GM23338 (cell line): ENCODE measurements around the gene GHRH. TPM values are rescaled to one million over a fixed set of nuclear protein-coding genes. Genes with fewer than 3 reads are reported as not detected.

Source experiments
- ATAC-seq: fragments of 200-7000 bp; cut with Tn5 transposase; 3 replicates; pipeline ENCODE4 v1.9.1; 2020
- DNase-seq: peaks from one replicate; pipeline ENCODE4 v3.0.0-alpha.2; 2015; ENCODE audit warnings: low spot score
- H2AFZ ChIP-seq: fragments of 200-600 bp; sonication (generic); 2 replicates; pipeline ENCODE4 v1.8.0; 2016; ENCODE audit warnings: antibody characterized with exemption, mild to moderate bottlenecking, moderate library complexity
- H3F3A ChIP-seq: fragments of 200-600 bp; sonication (generic); replicated peaks from 2 replicates; pipeline ENCODE4 v1.8.0; 2017; ENCODE audit warnings: antibody characterized with exemption, mixed run types, low read depth
- H3K27ac ChIP-seq: fragments of 200-600 bp; sonication (generic); 2 replicates; pipeline ENCODE4 v1.6.1; 2016; ENCODE audit warnings: low read depth
- H3K27me3 ChIP-seq: fragments of 200-600 bp; sonication (generic); 2 replicates; pipeline ENCODE4 v1.8.0; 2016; ENCODE audit warnings: mild to moderate bottlenecking, mixed run types, moderate library complexity; ENCODE audit not compliant: insufficient read depth
- H3K36me3 ChIP-seq: fragments of 200-600 bp; sonication (generic); 2 replicates; pipeline ENCODE4 v1.8.0; 2016; ENCODE audit warnings: mild to moderate bottlenecking; ENCODE audit not compliant: insufficient read depth
- H3K4me1 ChIP-seq: fragments of 200-600 bp; sonication (generic); 2 replicates; pipeline ENCODE4 v1.8.0; 2016; ENCODE audit warnings: mild to moderate bottlenecking, moderate library complexity; ENCODE audit not compliant: insufficient read depth
- H3K4me2 ChIP-seq: fragments of 200-600 bp; sonication (generic); 2 replicates; pipeline ENCODE4 v1.7.1; 2017; ENCODE audit warnings: mixed run types
- H3K4me3 ChIP-seq: fragments of 200-600 bp; sonication (generic); 2 replicates; pipeline ENCODE4 v1.6.1; 2016; ENCODE audit warnings: mixed run types
- H3K79me2 ChIP-seq: fragments of 200-600 bp; sonication (generic); replicated peaks from 2 replicates; pipeline ENCODE4 v1.8.0; 2017; ENCODE audit warnings: mild to moderate bottlenecking; ENCODE audit not compliant: insufficient read depth
- H3K9me2 ChIP-seq: fragments of 200-600 bp; sonication (generic); 2 replicates; pipeline ENCODE4 v1.8.0; 2017; ENCODE audit not compliant: insufficient read depth
- H4K20me1 ChIP-seq: fragments of 200-600 bp; sonication (generic); replicated peaks from 2 replicates; pipeline ENCODE4 v1.8.0; 2017; ENCODE audit warnings: mild to moderate bottlenecking; ENCODE audit not compliant: insufficient read depth
- H3K27ac Mint-ChIP-seq: 2 replicates; pipeline ENCODE4 v1.8.0; 2020; ENCODE audit warnings: inconsistent platforms, mild to moderate bottlenecking, moderate library complexity, mixed read lengths
- H3K27me3 Mint-ChIP-seq: 3 replicates; pipeline ENCODE4 v1.8.0; 2022; ENCODE audit warnings: low read depth, mild to moderate bottlenecking, moderate library complexity, mixed read lengths, inconsistent platforms; ENCODE audit not compliant: insufficient read depth, poor library complexity
- H3K36me3 Mint-ChIP-seq: 3 replicates; pipeline ENCODE4 v1.8.0; 2021; ENCODE audit warnings: low read depth, mild to moderate bottlenecking, inconsistent platforms, moderate library complexity, mixed read lengths
- H3K4me1 Mint-ChIP-seq: 3 replicates; pipeline ENCODE4 v1.8.0; 2020; ENCODE audit warnings: mild to moderate bottlenecking, inconsistent platforms, mixed read lengths
- H3K4me3 Mint-ChIP-seq: 3 replicates; pipeline ENCODE4 v1.8.0; 2021; ENCODE audit warnings: moderate library complexity, mild to moderate bottlenecking, inconsistent platforms, mixed read lengths
- H3K9me3 Mint-ChIP-seq: 3 replicates; pipeline ENCODE4 v1.8.0; 2020; ENCODE audit warnings: moderate library complexity, mild to moderate bottlenecking, inconsistent platforms, mixed read lengths
- CREB1 ChIP-seq: fragments of 250-450 bp; sonication (Bioruptor Pico); IDR thresholded peaks from 2 replicates; pipeline ENCODE4 v1.5.0; 2020; ENCODE audit warnings: low read depth, mild to moderate bottlenecking, moderate library complexity
- CTCF ChIP-seq, 2 experiments: fragments of 200-600 bp in 1 of 2; sonication (generic) in 1 of 2; conservative IDR thresholded peaks; 2 replicates each; pipeline versions ENCODE4 v1.5.1 to v1.6.1; 2016 to 2017; ENCODE audit warnings: antibody characterized with exemption in 2 of 2, low read depth in 2 of 2, mild to moderate bottlenecking in 2 of 2, moderate library complexity in 1 of 2
- ETS1 ChIP-seq: IDR thresholded peaks from 2 replicates; pipeline ENCODE4 v1.6.1; 2016; ENCODE audit warnings: antibody characterized with exemption
- EZH2 ChIP-seq: fragments of 200-600 bp; sonication (generic); IDR thresholded peaks from one replicate; pipeline ENCODE4 v1.8.0; 2017; ENCODE audit warnings: antibody characterized with exemption, mild to moderate bottlenecking, low read depth; ENCODE audit not compliant: unreplicated experiment
- EZH2phosphoT487 ChIP-seq: fragments of 200-600 bp; sonication (generic); IDR thresholded peaks from one replicate; pipeline ENCODE4 v1.8.1; 2018; ENCODE audit warnings: antibody characterized with exemption; ENCODE audit not compliant: unreplicated experiment
- JUNB ChIP-seq: IDR thresholded peaks from one replicate; pipeline ENCODE4 v1.6.1; 2016; ENCODE audit warnings: antibody characterized with exemption; ENCODE audit not compliant: unreplicated experiment
- NANOG ChIP-seq: IDR thresholded peaks from 2 replicates; pipeline ENCODE4 v1.6.1; 2016; ENCODE audit warnings: antibody characterized with exemption, borderline replicate concordance
- POLR2AphosphoS5 ChIP-seq: IDR thresholded peaks from 2 replicates; pipeline ENCODE4 v1.6.1; 2016; ENCODE audit warnings: antibody characterized with exemption, low read depth
- REST ChIP-seq: IDR thresholded peaks from one replicate; pipeline ENCODE4 v1.6.1; 2018; ENCODE audit warnings: antibody characterized with exemption; ENCODE audit not compliant: unreplicated experiment
- STAT1 ChIP-seq: IDR thresholded peaks from one replicate; pipeline ENCODE4 v1.6.1; 2016; ENCODE audit warnings: antibody characterized with exemption; ENCODE audit not compliant: unreplicated experiment
- ZNF331 ChIP-seq: fragments of 250-450 bp; sonication (Bioruptor Pico); IDR thresholded peaks from 2 replicates; pipeline ENCODE4 v1.5.0; 2020; ENCODE audit warnings: low read depth, mild to moderate bottlenecking, moderate library complexity
- ZNF462 ChIP-seq: fragments of 250-450 bp; sonication (Bioruptor Pico); IDR thresholded peaks from 2 replicates; pipeline ENCODE4 v1.5.0; 2020; ENCODE audit warnings: mild to moderate bottlenecking, moderate library complexity
- polyA plus RNA-seq: library from polyadenylated mRNA; unstranded; fragments of >200 nt; fragmentation: Nextera tagmentation; extraction: Ambion mirVana; gene quantifications from 2 replicates; pipeline ENCODE4 v1.2.1, GENCODE V29; 2016
- total RNA-seq: library from RNA; depleted of rRNA; stranded (reverse); fragments of >200 nt; shearing (Covaris generic); gene quantifications from 2 replicates; pipeline ENCODE4 v1.2.3, GENCODE V29; 2014

The GHRH gene
- total and polyA plus RNA-seq, 2 experiments from 2014 or later: 0.40 TPM; not detected in 1

GRCh38 chr20:37233548-37234253 is 27.9 kb downstream of the GHRH start:
- peaks cover 3% of the 10 kb centered on the region for H3K27me3 Mint-ChIP-seq
- no peaks in the 10 kb centered on the region for H3K79me2 ChIP-seq
- no peak overlapping the region for H2AFZ ChIP-seq
- H3K36me3 ChIP-seq: peaks cover 74% of the 10 kb centered on the region
- no peak overlapping the region for H3K4me3 ChIP-seq
- H3K4me1 Mint-ChIP-seq: peaks cover 23% of the 10 kb centered on the region
- no peak for TF ChIP-seq CREB1
- no peak for TF ChIP-seq REST
- TF ChIP-seq ZNF331 (CRISPR knock-in tag): no peak
- no peak for TF ChIP-seq JUNB
- TF ChIP-seq ZNF462: no peak
- TF ChIP-seq ETS1: no peak
- TF ChIP-seq STAT1: no peak
- no peak for TF ChIP-seq EZH2
- TF ChIP-seq EZH2phosphoT487: no peak
- no peak for TF ChIP-seq NANOG
- no peak for TF ChIP-seq POLR2AphosphoS5
- no peak for TF ChIP-seq CTCF (conservative IDR thresholded peaks at IDR 0.05; ENCODE audit: low read depth in 2 of 2)
- peaks cover 17% of the 10 kb centered on the region for H4K20me1 ChIP-seq
- H3K4me1 ChIP-seq: peaks cover 18% of the 10 kb centered on the region
- DNase-seq (no peak), ATAC-seq (no peak)
- no peak overlapping the region for H3K4me3 Mint-ChIP-seq
- peak overlapping the region; percentile 52; the same call in 1 of the 2 replicates for H3K27ac ChIP-seq
- H3K27me3 ChIP-seq: no peaks in the 10 kb centered on the region
- H3F3A ChIP-seq: no peaks in the 10 kb centered on the region; the same call in 1 of the 2 replicates
- H3K9me3 Mint-ChIP-seq: no peaks in the 10 kb centered on the region
- H3K27ac Mint-ChIP-seq: no peak overlapping the region
- H3K4me2 ChIP-seq: no peak overlapping the region
- no peaks in the 10 kb centered on the region for H3K9me2 ChIP-seq
- H3K36me3 Mint-ChIP-seq: peaks cover 93% of the 10 kb centered on the region
